ENCODE measurements around the gene CBLB. TPM values are rescaled to one million over a fixed set of nuclear protein-coding genes. Genes with fewer than 3 reads are reported as not detected.

The CBLB gene
- total RNA-seq, 2 experiments from 2014 or later: 24.5 to 38.5 TPM

DNA sequence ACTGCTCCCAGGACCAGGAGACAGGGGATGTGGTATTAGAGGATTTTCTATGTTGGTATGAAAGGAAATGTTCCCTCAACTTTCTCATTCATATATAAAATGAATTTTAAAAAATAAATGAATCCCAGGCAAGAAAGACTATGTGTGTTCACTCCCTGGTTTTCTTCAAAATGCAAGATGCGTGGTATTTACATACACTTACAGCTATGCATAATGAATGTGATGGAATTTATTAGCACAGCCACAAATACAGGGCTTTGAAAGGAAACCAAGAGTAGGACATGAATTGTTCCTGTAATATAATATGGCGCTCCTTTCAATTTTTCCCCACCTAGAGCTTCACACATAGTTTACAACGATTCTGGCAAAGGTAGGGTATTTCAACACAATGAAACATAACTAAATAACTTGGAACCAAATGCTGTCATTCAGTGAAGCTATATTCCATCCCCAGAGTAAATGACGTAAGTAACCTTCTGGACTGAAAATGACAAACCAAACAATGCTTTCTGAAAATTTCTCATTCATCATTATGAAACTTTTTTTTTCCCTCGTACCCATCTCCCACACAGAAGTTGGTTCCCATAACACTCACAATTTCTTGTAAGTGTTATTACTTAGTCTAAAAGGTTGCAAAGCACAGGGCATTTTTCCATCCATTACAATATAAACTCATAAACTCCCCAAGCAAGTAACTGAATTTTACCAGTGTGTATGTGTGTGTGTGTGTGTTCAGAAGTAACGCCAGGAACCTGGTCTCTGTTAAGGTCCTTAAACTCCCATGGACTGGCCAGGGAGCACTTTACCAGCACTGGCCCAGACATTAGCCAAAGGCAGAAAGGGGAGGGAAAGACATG is 41.8 kb downstream of the CBLB start:
- POLR2A ChIA-PET: interaction anchor here (0.9 to 2.8 kb wide), 6 partner anchors 10 to 31 kb away, joined by 3 to 16 read pairs (median 4); no protein-coding TSS in a partner anchor
- no peak overlapping the region for H3K4me3 ChIP-seq (ENCODE audit: low read depth, low read length, poor library complexity, severe bottlenecking)
- peak overlapping the region; percentile 16; the same call in 1 of the 2 replicates for H2AFZ ChIP-seq (ENCODE audit: low read length)
- CTCF ChIA-PET (ENCODE audit: unreplicated experiment): no interaction called here
- no peaks in the 10 kb centered on the region for H3K9me2 ChIP-seq (ENCODE audit: insufficient read depth, low read length)
- intact Hi-C loops (cut with micrococcal nuclease; ENCODE audit: unreplicated experiment): no loop called here
- no peaks in the 10 kb centered on the region for H3K9me3 ChIP-seq (ENCODE audit: low read length)
- H3K27ac ChIP-seq (ENCODE audit: low read depth, low read length, poor library complexity, severe bottlenecking): no peak overlapping the region
- H4K20me1 ChIP-seq (ENCODE audit: insufficient read depth, low read length): no peaks in the 10 kb centered on the region
- no peak for TF ChIP-seq EZH2phosphoT487 (IDR thresholded peaks at IDR 0.05; ENCODE audit: borderline replicate concordance, low read depth, low read length)
- TF ChIP-seq, protein P1, sequence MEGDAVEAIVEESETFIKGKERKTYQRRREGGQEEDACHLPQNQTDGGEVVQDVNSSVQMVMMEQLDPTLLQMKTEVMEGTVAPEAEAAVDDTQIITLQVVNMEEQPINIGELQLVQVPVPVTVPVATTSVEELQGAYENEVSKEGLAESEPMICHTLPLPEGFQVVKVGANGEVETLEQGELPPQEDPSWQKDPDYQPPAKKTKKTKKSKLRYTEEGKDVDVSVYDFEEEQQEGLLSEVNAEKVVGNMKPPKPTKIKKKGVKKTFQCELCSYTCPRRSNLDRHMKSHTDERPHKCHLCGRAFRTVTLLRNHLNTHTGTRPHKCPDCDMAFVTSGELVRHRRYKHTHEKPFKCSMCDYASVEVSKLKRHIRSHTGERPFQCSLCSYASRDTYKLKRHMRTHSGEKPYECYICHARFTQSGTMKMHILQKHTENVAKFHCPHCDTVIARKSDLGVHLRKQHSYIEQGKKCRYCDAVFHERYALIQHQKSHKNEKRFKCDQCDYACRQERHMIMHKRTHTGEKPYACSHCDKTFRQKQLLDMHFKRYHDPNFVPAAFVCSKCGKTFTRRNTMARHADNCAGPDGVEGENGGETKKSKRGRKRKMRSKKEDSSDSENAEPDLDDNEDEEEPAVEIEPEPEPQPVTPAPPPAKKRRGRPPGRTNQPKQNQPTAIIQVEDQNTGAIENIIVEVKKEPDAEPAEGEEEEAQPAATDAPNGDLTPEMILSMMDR (conservative IDR thresholded peaks at IDR 0.05; ENCODE audit: low read length): no peak
- peaks cover 10% of the 10 kb centered on the region for H3K36me3 ChIP-seq (ENCODE audit: insufficient read depth, low read length)
- H3K4me2 ChIP-seq (ENCODE audit: low read length): peak overlapping the region; percentile 33; the same call in 1 of the 2 replicates
- no TSS peak for BruUV-seq (replicated peaks)
- H3K79me2 ChIP-seq (ENCODE audit: insufficient read depth, low read depth, low read length): peaks cover 36% of the 10 kb centered on the region
- no peak for DNase-seq (ENCODE audit: low spot score)
- H3K4me1 ChIP-seq (ENCODE audit: insufficient read depth, low read length, poor library complexity, severe bottlenecking): peaks cover 78% of the 10 kb centered on the region

DNA sequence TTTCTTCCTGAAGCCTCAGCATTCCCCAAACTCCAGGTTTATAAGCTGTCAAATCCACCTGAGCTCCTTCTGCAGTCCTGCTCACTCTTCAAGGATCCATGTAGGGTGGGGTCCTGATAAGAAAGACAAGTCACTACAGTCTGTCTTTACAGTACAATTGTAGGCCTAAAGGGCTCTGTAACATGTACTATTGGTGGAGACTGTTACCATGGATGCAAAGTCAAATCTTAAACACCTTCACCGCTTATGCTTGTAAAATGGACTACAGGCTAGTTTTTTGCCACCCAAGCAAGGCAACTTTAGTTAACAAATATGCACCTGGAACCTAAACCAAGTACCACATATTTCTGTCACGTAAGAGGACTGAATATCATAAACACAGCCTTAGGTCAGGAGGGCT is 44.7 kb downstream of the CBLB start:
- H3K27ac ChIP-seq (ENCODE audit: low read depth, low read length, poor library complexity, severe bottlenecking): no peak overlapping the region
- no peaks in the 10 kb centered on the region for H3K9me2 ChIP-seq (ENCODE audit: insufficient read depth, low read length)
- no peak for TF ChIP-seq EZH2phosphoT487 (IDR thresholded peaks at IDR 0.05; ENCODE audit: borderline replicate concordance, low read depth, low read length)
- TF ChIP-seq, protein P1 (conservative IDR thresholded peaks at IDR 0.05; ENCODE audit: low read length): no peak
- H3K9me3 ChIP-seq (ENCODE audit: low read length): no peaks in the 10 kb centered on the region
- no peaks in the 10 kb centered on the region for H4K20me1 ChIP-seq (ENCODE audit: insufficient read depth, low read length)
- peaks cover 12% of the 10 kb centered on the region for H3K79me2 ChIP-seq (ENCODE audit: insufficient read depth, low read depth, low read length)
- no peak overlapping the region for H3K4me3 ChIP-seq (ENCODE audit: low read depth, low read length, poor library complexity, severe bottlenecking)
- ChIA-PET CTCF (ENCODE audit: unreplicated experiment) (no interaction called here), POLR2A (interaction anchor here (1.0 to 4.8 kb wide), 5 partner anchors 8 to 43 kb away, joined by 4 to 36 read pairs (median 15); no protein-coding TSS in a partner anchor)
- no peak for DNase-seq (ENCODE audit: low spot score)
- peaks cover 17% of the 10 kb centered on the region for H3K36me3 ChIP-seq (ENCODE audit: insufficient read depth, low read length)
- H3K4me1 ChIP-seq (ENCODE audit: insufficient read depth, low read length, poor library complexity, severe bottlenecking): peaks cover 65% of the 10 kb centered on the region
- intact Hi-C loops (cut with micrococcal nuclease; ENCODE audit: unreplicated experiment): no loop called here
- BruUV-seq (replicated peaks): no TSS peak
- peak overlapping the region; percentile 54; the same call in 1 of the 2 replicates for H3K4me2 ChIP-seq (ENCODE audit: low read length)
- H2AFZ ChIP-seq (ENCODE audit: low read length): no peak overlapping the region

Data from OCI-LY7 (cell line).